ENCODE measurements around the gene ZSCAN23. TPM values are rescaled to one million over a fixed set of nuclear protein-coding genes. Genes with fewer than 3 reads are reported as not detected.
"Not testable (repeated sequence)": the region's sequence is repeated elsewhere in the genome, so short reads cannot be mapped to it uniquely, and the experiment has no call there.

The ZSCAN23 gene
- total and polyA plus RNA-seq, 11 donors, result 0.42 to 2.1 (median 1.5) TPM

DNA sequence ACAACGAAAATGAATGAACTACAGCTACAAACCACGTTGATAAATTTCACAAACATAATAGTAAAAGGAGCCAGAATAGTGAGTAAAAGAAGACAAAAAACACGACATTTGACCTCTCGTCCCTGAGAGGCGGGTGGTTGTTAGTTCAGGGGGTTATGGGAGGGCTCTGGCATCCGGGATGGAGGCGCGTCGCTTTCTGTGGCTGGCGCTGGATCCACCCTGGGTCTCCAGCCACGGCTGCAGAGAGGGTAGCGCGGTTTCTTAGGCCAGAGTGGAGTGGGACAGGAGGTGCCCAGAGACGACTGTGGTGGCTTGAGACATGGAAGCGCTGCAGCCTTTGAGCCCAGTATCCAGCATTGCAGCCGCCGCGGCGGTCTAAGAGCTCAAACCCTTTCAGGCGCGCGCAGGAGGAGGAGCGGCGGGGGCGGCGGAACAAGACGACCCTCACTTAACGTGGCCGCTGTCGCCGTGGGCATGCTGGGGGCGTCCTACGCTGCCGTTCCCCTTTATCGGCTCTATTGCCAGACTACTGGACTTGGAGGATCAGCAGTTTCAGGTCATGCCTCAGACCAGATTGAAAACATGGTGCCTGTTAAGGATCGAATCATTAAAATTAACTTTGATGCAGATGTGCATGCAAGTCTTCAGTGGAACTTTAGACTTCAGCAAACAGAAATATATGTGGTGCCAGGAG, 3.7 kb upstream of the ZSCAN23 start:
- peak in 1 of 5 donors; percentile 29 for DNase-seq
- peak overlapping the region in 10 of 12 donors; percentile 20 to 44 (median 34) for H3K4me3 ChIP-seq
- no peak overlapping the region for H3K27ac ChIP-seq
- TF ChIP-seq POLR2A (IDR thresholded peaks at IDR 0.05) (no peak), CTCF (IDR thresholded peaks at IDR 0.05) (no peak)
- peaks cover 0 to 13% (median 4%) of the 10 kb centered on the region in 12 donors for H3K4me1 ChIP-seq
- 3 to 4% (median 3%) methylated on average over 35 to 36 of the region's 36 CpGs for WGBS, 4 donors
- peaks cover 0 to 59% (median 28%) of the 10 kb centered on the region in 9 donors for H3K27me3 ChIP-seq
- intact Hi-C loops (cut with DNase I), result no loop called here
- no peaks in the 10 kb centered on the region for H3K9me3 ChIP-seq
- peak in 1 of 4 donors; percentile 16 for ATAC-seq
- H3K36me3 ChIP-seq, result no peaks in the 10 kb centered on the region

DNA sequence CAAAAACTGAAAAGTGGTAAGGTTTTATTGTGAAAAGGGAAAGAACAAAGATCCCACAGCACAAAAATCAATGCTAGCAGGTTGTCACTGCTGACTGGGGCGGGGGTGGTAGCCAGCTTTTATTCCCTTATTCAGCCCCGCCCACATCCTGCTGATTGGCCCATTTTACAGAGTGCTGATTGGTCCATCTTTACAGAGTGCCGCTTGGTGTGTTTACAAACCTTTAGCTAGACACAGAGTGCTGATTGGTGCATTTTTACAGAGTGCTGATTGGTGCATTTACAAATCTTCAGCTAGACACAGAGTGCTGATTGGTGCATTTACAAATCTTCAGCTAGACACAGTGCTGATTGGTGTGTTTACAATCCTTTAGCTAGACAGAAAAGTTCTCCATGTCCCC, 1.5 kb upstream of the ZSCAN23 start:
- H3K9me3 ChIP-seq; H3K36me3 ChIP-seq; intact Hi-C loops (cut with DNase I); DNase-seq; ATAC-seq; H3K4me3 ChIP-seq; H3K27ac ChIP-seq: not testable (repeated sequence)
- peaks cover 0 to 42% (median 28%) of the 10 kb centered on the region in 9 donors for H3K27me3 ChIP-seq
- peaks cover 0 to 13% (median 4%) of the 10 kb centered on the region in 12 donors for H3K4me1 ChIP-seq
- 90 to 93% (median 91%) methylated on average over 3 of the region's 3 CpGs for WGBS, 4 donors

GRCh38 chr6:28442586-28442985, 705 bp downstream of the ZSCAN23 start:
- DNase-seq (no peak), ATAC-seq (peak in 1 of 4 donors; percentile 6)
- H3K9me3 ChIP-seq, result no peaks in the 10 kb centered on the region
- H3K4me1 ChIP-seq, result peaks cover 0 to 13% (median 4%) of the 10 kb centered on the region in 12 donors
- intact Hi-C loops (cut with DNase I), result no loop called here
- peak overlapping the region; percentile 38 to 90 (median 74) for H3K4me3 ChIP-seq
- H3K27ac ChIP-seq, result peak overlapping the region in 3 of 12 donors; percentile 35 to 78 (median 52)
- peaks cover 0 to 26% (median 20%) of the 10 kb centered on the region in 9 donors for H3K27me3 ChIP-seq
- TF ChIP-seq CTCF (IDR thresholded peaks at IDR 0.05) (no peak), POLR2A (IDR thresholded peaks at IDR 0.05) (no peak)
- peaks cover 0 to 7% (median 0%) of the 10 kb centered on the region in 9 donors for H3K36me3 ChIP-seq
- 53 to 63% (median 57%) methylated on average over 7 of the region's 7 CpGs for WGBS, 4 donors

GRCh38 chr6:28436404-28436803, 6.9 kb downstream of the ZSCAN23 start:
- H3K27ac ChIP-seq, result no peak overlapping the region
- no peak for ATAC-seq
- H3K27me3 ChIP-seq, result no peaks in the 10 kb centered on the region
- WGBS, 4 donors, result 82 to 96% (median 92%) methylated on average over 3 of the region's 3 CpGs
- H3K36me3 ChIP-seq, result peaks cover 0 to 39% (median 0%) of the 10 kb centered on the region in 9 donors
- no peaks in the 10 kb centered on the region for H3K4me1 ChIP-seq
- H3K4me3 ChIP-seq, result no peak overlapping the region
- H3K9me3 ChIP-seq, result no peaks in the 10 kb centered on the region
- TF ChIP-seq POLR2A (IDR thresholded peaks at IDR 0.05), result no peak
- DNase-seq, result no peak
- intact Hi-C loops (cut with DNase I), result no loop called here

DNA sequence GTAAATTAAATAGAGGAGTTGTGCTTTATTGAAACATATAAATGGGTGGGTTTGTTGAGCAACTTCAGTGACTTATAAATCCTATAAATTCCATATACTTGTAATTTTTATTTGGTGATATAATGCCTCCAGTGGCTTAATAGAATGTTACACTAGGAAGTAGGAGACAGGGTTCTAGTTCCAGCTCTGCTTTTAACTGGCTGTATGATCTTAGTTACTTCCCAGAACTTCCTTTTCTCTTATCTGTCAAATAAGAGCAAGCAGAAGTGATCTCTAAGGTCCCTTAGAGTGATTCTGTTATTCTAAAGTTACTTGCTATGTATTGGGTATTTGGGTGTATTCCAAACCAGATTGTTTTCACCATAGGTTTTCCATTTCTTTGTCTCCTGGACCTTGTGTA, 10.2 kb downstream of the ZSCAN23 start:
- no peak for ATAC-seq
- TF ChIP-seq POLR2A (IDR thresholded peaks at IDR 0.05), result no peak
- TF ChIP-seq CTCF (IDR thresholded peaks at IDR 0.05), result no peak
- H3K4me1 ChIP-seq, result no peaks in the 10 kb centered on the region

More for the DNA sequence above, 10.2 kb downstream of the ZSCAN23 start:
- intact Hi-C loops (cut with DNase I), result no loop called here
- Histone ChIP-seq H3K27ac (no peak overlapping the region), H3K4me3 (no peak overlapping the region), H3K36me3 (peaks cover 0 to 34% (median 0%) of the 10 kb centered on the region in 9 donors), H3K27me3 (no peaks in the 10 kb centered on the region), H3K9me3 (no peaks in the 10 kb centered on the region)
- DNase-seq, result no peak

All from heart left ventricle (tissue), 16 donors.